PC-9 (cell line): ENCODE data around the gene SLC8A2.

Source experiments
- EZH2 ChIP-seq: fragments of 200-600 bp; sonication (generic); IDR thresholded peaks from 2 replicates; pipeline ENCODE4 v1.8.0; 2017; ENCODE audit warnings: antibody characterized with exemption, low read depth
- TF ChIP-seq, protein P1 (sequence below): fragments of 200-600 bp; sonication (generic); conservative IDR thresholded peaks from 2 replicates; pipeline ENCODE4 v1.6.1; 2017; ENCODE audit warnings: mixed run types, antibody characterized with exemption, mild to moderate bottlenecking, moderate library complexity

DNA sequence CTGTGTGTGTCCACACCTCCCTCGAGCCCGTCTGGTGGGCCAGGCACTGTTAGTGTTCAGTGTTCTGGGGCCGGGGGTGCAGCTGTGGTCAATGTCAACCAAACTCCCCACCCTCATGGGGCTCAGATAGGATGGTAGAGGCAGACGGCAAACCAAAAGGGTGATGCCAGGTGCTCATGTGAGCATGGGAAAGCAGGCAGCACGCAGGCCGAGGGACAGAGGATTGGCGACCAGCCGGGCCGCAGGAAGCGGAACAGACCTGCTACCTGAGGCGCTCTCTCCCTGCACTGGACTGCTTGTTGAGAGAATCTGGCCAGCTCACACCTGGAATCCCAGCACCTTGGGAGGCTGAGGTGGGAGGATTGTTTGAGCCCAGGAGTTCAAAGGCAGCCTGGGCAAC lies 93.4 kb downstream of the SLC8A2 start:
- TF ChIP-seq, protein P1, sequence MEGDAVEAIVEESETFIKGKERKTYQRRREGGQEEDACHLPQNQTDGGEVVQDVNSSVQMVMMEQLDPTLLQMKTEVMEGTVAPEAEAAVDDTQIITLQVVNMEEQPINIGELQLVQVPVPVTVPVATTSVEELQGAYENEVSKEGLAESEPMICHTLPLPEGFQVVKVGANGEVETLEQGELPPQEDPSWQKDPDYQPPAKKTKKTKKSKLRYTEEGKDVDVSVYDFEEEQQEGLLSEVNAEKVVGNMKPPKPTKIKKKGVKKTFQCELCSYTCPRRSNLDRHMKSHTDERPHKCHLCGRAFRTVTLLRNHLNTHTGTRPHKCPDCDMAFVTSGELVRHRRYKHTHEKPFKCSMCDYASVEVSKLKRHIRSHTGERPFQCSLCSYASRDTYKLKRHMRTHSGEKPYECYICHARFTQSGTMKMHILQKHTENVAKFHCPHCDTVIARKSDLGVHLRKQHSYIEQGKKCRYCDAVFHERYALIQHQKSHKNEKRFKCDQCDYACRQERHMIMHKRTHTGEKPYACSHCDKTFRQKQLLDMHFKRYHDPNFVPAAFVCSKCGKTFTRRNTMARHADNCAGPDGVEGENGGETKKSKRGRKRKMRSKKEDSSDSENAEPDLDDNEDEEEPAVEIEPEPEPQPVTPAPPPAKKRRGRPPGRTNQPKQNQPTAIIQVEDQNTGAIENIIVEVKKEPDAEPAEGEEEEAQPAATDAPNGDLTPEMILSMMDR: no peak
- TF ChIP-seq EZH2: no peak
